GM12872 (cell line): Measurements from ENCODE around the gene PARD3.

Experiments used
- TF ChIP-seq, protein P1 (sequence below): IDR thresholded peaks from 3 replicates; pipeline ENCODE4 v1.5.1; 2011; ENCODE audit warnings: low read depth, mild to moderate bottlenecking, low read length, moderate library complexity; ENCODE audit not compliant: insufficient read depth

PARD3 gene

DNA sequence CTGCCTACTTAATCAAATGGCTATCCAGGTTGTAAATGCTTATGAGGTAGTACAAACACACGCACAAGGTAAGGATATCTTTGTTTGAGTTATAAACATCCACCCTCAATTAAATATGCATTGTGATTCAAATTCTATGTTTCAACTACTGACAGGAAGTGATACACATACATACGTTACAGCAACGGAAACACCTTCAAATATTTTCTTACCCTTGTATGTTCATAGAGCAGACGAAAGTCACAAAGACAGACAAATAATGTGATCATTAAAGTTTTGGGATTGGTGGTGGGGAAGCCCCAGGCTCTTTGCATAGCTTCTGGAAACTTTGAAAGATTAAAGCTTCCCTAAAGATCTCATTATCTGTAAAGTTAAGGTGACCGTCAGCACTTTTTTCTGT lies 521.0 kb downstream of the PARD3 start:
- TF ChIP-seq, protein P1, sequence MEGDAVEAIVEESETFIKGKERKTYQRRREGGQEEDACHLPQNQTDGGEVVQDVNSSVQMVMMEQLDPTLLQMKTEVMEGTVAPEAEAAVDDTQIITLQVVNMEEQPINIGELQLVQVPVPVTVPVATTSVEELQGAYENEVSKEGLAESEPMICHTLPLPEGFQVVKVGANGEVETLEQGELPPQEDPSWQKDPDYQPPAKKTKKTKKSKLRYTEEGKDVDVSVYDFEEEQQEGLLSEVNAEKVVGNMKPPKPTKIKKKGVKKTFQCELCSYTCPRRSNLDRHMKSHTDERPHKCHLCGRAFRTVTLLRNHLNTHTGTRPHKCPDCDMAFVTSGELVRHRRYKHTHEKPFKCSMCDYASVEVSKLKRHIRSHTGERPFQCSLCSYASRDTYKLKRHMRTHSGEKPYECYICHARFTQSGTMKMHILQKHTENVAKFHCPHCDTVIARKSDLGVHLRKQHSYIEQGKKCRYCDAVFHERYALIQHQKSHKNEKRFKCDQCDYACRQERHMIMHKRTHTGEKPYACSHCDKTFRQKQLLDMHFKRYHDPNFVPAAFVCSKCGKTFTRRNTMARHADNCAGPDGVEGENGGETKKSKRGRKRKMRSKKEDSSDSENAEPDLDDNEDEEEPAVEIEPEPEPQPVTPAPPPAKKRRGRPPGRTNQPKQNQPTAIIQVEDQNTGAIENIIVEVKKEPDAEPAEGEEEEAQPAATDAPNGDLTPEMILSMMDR, result no peak

DNA sequence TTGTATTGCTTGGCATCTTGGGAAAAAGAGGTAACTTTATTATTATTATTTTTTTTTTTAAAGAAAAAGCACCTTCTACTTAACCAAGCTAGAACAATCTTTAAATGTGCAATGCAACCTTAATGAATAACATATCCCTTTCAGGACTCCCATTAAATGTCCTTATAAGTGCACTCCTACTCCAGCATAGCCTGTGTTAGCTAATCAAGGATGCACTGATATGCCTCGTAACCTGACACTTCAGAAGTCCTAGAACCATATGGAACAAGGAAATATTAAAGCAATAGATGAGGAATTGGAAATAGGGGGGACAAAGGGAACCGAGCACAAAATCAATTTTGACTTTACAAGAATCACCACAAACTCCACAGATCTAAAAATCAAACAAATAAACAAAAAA lies 522.4 kb downstream of the PARD3 start:
- TF ChIP-seq, protein P1, result no peak

DNA sequence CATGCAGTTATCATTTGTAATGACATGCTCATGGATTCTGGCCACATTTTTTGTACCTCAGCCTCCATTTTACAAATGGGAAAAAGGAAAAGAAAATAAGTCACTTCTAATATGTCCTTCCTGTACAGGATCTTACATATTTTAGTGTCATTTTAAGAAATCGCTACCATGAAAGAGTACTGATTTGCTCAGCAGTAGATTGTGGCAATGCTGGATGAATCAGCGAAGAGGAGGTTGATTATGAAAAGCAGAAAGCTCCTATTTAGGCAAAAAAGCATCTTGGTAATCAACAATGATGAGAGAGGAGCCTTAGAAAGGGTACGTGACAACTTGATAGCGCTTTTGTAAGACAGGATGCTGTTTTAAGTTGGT lies 522.9 kb downstream of the PARD3 start:
- TF ChIP-seq, protein P1, result no peak

DNA sequence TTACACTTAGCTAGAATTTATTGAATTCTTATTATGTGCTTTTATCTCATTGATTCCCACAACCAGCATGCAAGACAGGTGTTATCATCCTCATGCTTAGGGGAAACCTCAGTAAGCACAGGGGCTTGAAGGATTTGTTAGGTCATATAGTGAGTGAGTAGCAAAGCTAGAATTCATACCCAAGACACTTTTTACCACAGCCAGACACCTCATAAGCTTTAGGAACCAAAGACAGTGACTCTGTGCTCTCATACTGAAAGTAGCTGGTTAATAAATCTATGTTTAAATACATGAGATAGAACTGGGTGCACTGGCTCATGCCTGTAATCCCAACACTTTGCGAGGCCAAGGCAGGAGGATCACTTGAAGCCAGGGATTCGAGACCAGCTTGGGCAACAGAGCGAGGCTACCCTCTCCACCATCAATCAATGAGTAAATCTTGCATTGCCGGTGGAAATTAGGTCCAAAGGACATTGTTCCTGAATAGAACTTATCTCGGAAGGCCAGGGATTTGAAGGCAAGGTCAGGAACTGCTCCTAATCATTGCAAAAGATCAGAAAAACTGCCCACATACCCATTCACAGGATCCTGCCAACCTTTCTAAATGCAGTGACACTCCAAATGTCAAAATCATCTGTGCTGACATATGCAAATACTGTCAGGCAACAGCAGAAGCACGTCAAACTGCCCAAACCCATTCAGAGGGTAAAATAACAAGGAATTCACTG lies 523.5 kb downstream of the PARD3 start:
- TF ChIP-seq, protein P1, result no peak

DNA sequence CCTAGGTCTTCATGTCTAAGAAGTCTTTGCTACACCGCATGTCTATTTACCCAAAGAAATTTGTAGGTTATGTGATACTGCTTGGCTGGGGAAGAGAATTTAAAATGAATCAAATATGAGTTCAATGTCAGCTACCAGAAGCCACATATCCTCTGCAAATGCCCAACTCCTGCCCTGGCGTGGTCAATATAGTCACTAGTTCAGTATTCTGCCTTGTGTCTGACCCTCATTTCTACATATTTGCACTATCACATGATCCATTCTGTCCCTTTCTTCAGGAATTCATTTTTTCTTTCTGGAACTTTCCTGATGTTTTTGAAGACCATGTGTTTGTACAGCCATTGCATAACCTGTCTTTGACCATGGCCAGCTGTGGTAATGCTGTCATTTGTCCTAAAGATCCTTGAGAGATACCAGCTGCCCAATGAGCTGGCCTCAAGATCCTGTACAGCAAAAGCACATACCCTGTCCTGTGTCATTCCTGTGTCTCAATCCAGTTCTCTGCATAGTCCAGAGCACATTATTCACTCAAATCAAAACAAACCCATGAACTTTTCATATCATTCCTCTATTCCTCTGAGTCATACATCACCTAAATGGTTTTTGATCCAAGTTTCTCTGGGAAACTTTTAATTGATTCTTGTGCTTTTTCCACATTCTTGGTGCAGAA lies 524.5 kb downstream of the PARD3 start:
- TF ChIP-seq, protein P1, result no peak

DNA sequence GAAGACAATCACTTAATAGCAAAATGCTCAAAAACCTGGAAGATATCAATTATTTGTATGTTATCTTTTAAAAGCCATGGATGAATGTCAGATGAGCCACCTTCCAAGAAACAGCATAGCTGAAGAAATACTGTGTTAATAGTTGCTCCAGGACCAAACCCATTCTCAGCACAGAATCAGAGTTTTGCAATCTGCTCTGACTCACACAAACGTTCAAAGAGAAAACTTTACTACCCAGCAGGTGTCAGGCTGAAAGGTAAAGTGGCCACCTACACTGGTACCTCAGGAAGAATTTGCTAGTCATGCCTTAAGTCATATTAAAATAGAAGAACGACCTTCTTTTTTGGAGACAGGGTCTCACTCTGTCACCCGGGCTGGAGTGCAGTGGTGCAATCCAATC lies 526.5 kb downstream of the PARD3 start:
- TF ChIP-seq, protein P1, result no peak

DNA sequence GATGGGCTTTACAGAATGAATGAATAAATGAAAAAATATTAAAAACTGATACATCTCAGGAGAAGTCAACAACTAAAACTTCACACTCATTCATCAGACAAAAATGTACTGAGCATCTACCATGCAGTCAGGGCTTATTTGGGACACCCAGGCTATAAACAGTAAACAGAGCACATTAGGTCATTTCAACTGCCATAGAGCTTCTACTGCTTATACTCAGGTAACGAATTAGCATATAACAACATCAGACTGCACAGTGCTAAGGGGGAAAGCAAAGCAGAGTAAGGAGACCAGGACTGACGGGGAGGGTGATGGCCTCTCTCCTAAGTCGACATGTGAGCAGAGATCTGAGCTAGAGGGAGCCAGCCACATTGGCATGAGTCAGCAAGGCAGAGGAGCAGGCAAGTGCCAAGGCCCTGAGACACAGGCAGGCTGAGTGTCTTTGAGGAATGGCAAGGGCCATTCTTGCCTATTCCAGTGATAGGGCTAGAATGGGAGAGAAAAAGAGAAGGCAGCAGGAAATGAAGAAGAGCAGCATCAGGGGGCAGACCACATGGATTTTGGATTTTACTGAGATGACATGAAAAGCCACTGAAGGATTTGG lies 528.9 kb downstream of the PARD3 start:
- TF ChIP-seq, protein P1, result no peak
